Kidney epithelial cell (primary cell): ENCODE results near the gene DIPK1A. TPM values are rescaled to one million over a fixed set of nuclear protein-coding genes. Genes with fewer than 3 reads are reported as not detected.

Experiments
- DNase-seq: peaks from one replicate; pipeline ENCODE4 v3.0.0-alpha.2; 2010; ENCODE audit warnings: low read depth
- H3K27me3 ChIP-seq: 2 replicates; pipeline ENCODE4 v1.6.0; 2011; ENCODE audit warnings: low read length; ENCODE audit not compliant: control insufficient read depth, insufficient read depth
- H3K36me3 ChIP-seq: 2 replicates; pipeline ENCODE4 v1.5.1; 2011; ENCODE audit warnings: low read length; ENCODE audit not compliant: control insufficient read depth, insufficient read depth
- H3K4me3 ChIP-seq: 2 replicates; pipeline ENCODE4 v1.5.1; 2011; ENCODE audit warnings: low read depth, mild to moderate bottlenecking, control low read depth, low read length
- total RNA-seq: library from RNA; depleted of rRNA; stranded (reverse); fragments of >200 nt; gene quantifications from 2 replicates; pipeline ENCODE4 v1.2.3, GENCODE V29; 2015
- TF ChIP-seq, protein P1 (sequence below): IDR thresholded peaks from 2 replicates; pipeline ENCODE4 v1.5.1; 2011; ENCODE audit warnings: mild to moderate bottlenecking, moderate library complexity, low read length, control low read depth, inconsistent platforms; ENCODE audit not compliant: insufficient read depth, poor library complexity, severe bottlenecking

DIPK1A gene
- 1.6 and 1.8 TPM in 2 replicates for total RNA-seq

- TF ChIP-seq, protein P1, sequence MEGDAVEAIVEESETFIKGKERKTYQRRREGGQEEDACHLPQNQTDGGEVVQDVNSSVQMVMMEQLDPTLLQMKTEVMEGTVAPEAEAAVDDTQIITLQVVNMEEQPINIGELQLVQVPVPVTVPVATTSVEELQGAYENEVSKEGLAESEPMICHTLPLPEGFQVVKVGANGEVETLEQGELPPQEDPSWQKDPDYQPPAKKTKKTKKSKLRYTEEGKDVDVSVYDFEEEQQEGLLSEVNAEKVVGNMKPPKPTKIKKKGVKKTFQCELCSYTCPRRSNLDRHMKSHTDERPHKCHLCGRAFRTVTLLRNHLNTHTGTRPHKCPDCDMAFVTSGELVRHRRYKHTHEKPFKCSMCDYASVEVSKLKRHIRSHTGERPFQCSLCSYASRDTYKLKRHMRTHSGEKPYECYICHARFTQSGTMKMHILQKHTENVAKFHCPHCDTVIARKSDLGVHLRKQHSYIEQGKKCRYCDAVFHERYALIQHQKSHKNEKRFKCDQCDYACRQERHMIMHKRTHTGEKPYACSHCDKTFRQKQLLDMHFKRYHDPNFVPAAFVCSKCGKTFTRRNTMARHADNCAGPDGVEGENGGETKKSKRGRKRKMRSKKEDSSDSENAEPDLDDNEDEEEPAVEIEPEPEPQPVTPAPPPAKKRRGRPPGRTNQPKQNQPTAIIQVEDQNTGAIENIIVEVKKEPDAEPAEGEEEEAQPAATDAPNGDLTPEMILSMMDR, result no peak
- H3K27me3 ChIP-seq, result no peaks in the 10 kb centered on the region
- peak within 1 kb of the TSS; percentile 77 for H3K4me3 ChIP-seq
- no peaks in the 10 kb centered on the region for H3K36me3 ChIP-seq
- no peak for DNase-seq
Measured at GRCh38 chr1:92961131-92961895, at the start of gene DIPK1A. Gene DIPK1A (minus strand): TSS chr1:92961462. CDS start chr1:92961429, 33 bp downstream.

GRCh38 chr1:93007941-93008577 is 46.8 kb upstream of the DIPK1A start:
- Histone ChIP-seq H3K36me3 (no peaks in the 10 kb centered on the region), H3K27me3 (no peaks in the 10 kb centered on the region), H3K4me3 (no peak overlapping the region)
- no peak for DNase-seq
- TF ChIP-seq, protein P1, result no peak

DNA sequence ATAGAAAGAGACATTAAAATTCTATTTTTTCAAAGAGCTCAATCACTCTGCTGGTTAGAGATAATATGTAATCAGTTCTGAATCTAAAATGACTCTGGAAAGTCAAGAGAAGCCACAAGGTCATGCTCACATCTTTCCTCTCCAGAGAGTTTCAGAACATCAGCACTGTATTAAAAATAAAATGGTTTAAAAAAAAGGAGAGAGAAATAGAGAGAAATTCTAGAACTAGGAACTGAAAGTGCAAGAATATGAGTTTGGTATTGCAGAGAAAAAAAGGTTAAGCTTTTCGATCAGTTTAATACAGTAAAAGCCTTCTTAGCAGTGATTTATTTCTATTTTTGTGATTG is 44.0 kb upstream of the DIPK1A start:
- Histone ChIP-seq H3K36me3 (no peaks in the 10 kb centered on the region), H3K27me3 (peaks cover 3% of the 10 kb centered on the region), H3K4me3 (no peak overlapping the region)
- no peak for DNase-seq
- TF ChIP-seq, protein P1, result no peak

DNA sequence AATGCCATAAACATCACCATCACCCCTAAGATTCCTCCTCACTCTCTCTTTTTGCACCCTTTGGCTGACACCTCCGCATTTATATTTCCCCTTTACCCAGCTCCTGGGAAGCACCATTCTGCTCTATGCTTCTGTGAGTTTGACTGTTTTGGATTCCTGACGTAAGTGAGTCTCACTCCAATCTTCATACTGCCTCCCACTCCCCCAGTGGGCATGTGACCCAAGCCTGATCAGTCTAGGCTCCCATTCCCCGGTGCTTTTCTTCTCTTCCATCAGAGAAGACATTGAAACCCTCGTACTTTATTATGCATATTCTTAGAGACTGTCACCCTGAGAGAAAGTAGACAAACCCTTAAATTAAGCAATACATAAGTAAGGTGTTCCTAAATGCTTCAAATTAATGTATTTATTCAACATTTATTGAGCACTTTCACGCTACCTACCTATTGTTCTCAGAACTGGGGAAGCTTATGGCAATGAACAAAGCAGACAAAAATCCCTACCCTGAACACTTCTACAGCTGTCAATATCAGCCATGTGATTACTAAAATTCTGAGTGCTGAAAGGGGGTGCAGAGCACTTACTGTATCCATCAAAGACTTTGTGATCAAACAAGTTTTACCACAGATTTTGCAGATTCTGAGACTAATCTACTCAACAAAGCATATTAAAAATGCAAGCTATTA is 43.4 kb upstream of the DIPK1A start:
- TF ChIP-seq, protein P1, result no peak
- no peaks in the 10 kb centered on the region for H3K36me3 ChIP-seq
- DNase-seq, result no peak
- H3K4me3 ChIP-seq, result no peak overlapping the region
- H3K27me3 ChIP-seq, result peaks cover 3% of the 10 kb centered on the region

GRCh38 chr1:93003981-93004380 is 42.7 kb upstream of the DIPK1A start:
- no peak for DNase-seq
- no peak overlapping the region for H3K4me3 ChIP-seq
- H3K27me3 ChIP-seq, result peaks cover 3% of the 10 kb centered on the region
- no peaks in the 10 kb centered on the region for H3K36me3 ChIP-seq
- TF ChIP-seq, protein P1, result no peak
